Suprapubic skin (tissue), 4 donors: ENCODE data around the gene CYP21A2. TPM values are rescaled to one million over a fixed set of nuclear protein-coding genes. Genes with fewer than 3 reads are reported as not detected.
"Not testable (repeated sequence)": the region's sequence is repeated elsewhere in the genome, so short reads cannot be mapped to it uniquely, and the experiment has no call there.

Experiments used
- DNase-seq, 2 donors: peaks; one replicate each; pipeline ENCODE4 v3.0.0-alpha.2; 2019; ENCODE audit warnings: low spot score in 2 of 2
- H3K27ac ChIP-seq: fragments of 200-600 bp; sonication (generic); one replicate; pipeline ENCODE4 v1.5.1; 2019
- H3K27me3 ChIP-seq: fragments of 200-600 bp; sonication (generic); one replicate; pipeline ENCODE4 v1.5.1; 2019
- H3K36me3 ChIP-seq: fragments of 200-600 bp; sonication (generic); one replicate; pipeline ENCODE4 v1.5.1; 2019
- H3K4me1 ChIP-seq: fragments of 200-600 bp; sonication (generic); one replicate; pipeline ENCODE4 v1.5.1; 2019
- H3K4me3 ChIP-seq: fragments of 200-600 bp; sonication (generic); one replicate; pipeline ENCODE4 v1.5.1; 2019; ENCODE audit warnings: mild to moderate bottlenecking
- H3K9me3 ChIP-seq: fragments of 200-600 bp; sonication (generic); one replicate; pipeline ENCODE4 v1.5.1; 2019
- CTCF ChIP-seq, 2 donors: fragments of 200-600 bp in 1 of 2; fragments of 450-650 bp in 1 of 2; sonication (generic) in 1 of 2; IDR thresholded peaks; one replicate each; pipeline ENCODE4 v1.5.1; 2016 to 2019; ENCODE audit warnings: antibody characterized with exemption in 2 of 2, mild to moderate bottlenecking in 1 of 2, moderate library complexity in 1 of 2
- EP300 ChIP-seq: sonication (generic); formaldehyde crosslinking; IDR thresholded peaks from one replicate; pipeline ENCODE4 v1.6.1; 2017; ENCODE audit warnings: antibody characterized with exemption
- POLR2A ChIP-seq, 2 donors: fragments of 450-650 bp; IDR thresholded peaks; one replicate each; pipeline ENCODE4 v1.6.1; 2017; ENCODE audit warnings: antibody characterized with exemption in 2 of 2, mild to moderate bottlenecking in 2 of 2, moderate library complexity in 2 of 2
- POLR2AphosphoS5 ChIP-seq, 3 donors: sonication (generic); formaldehyde crosslinking; IDR thresholded peaks; one replicate each; pipeline ENCODE4 v1.6.1; 2017; ENCODE audit warnings: antibody characterized with exemption in 3 of 3
- WGBS: methylation state at CpG from one replicate; pipeline ENCODE4 v1.1.5; 2018; 5-methylcytosine and 5-hydroxymethylcytosine counted together
- total RNA-seq, 4 donors: library from RNA; depleted of rRNA; stranded (reverse); fragments of >200 nt; gene quantifications; one replicate each; pipeline ENCODE4 v1.1.0, GENCODE V29; 2016

The CYP21A2 gene
- total RNA-seq, 4 donors from 2014 or later = 0.39 to 2.3 TPM; not detected in 2

- H3K4me3 ChIP-seq = no peak overlapping the region
- WGBS = 58% methylated on average over 4 of the region's 6 CpGs
- no peak for DNase-seq
- H3K9me3 ChIP-seq = no peaks in the 10 kb centered on the region
- H3K27ac ChIP-seq = peak overlapping the region; percentile 93
- TF ChIP-seq EP300 (no peak), POLR2A (IDR thresholded peaks at IDR 0.05) (no peak), POLR2AphosphoS5 (IDR thresholded peaks at IDR 0.05) (no peak), CTCF (IDR thresholded peaks at IDR 0.05) (no peak)
- no peaks in the 10 kb centered on the region for H3K27me3 ChIP-seq
- peaks cover 2% of the 10 kb centered on the region for H3K36me3 ChIP-seq
- peaks cover 30% of the 10 kb centered on the region for H3K4me1 ChIP-seq
These were observed 9.3 kb downstream of the CYP21A2 start for GRCh38 chr6:32047539-32047854.

- Histone ChIP-seq H3K9me3 (no peaks in the 10 kb centered on the region), H3K27ac (peak overlapping the region; percentile 93), H3K4me1 (peaks cover 30% of the 10 kb centered on the region), H3K36me3 (peaks cover 6% of the 10 kb centered on the region), H3K27me3 (no peaks in the 10 kb centered on the region), H3K4me3 (no peak overlapping the region)
- 59% methylated on average over 33 of the region's 42 CpGs for WGBS
- TF ChIP-seq POLR2A (IDR thresholded peaks at IDR 0.05) (no peak), CTCF (IDR thresholded peaks at IDR 0.05) (peak; percentile 73 to 83)
- DNase-seq = peak; percentile 85 to 91
These were observed 9.9 kb downstream of the CYP21A2 start for GRCh38 chr6:32047855-32048766.

GRCh38 chr6:32049149-32049548 lies 10.9 kb downstream of the CYP21A2 start:
- not testable (repeated sequence) for H3K36me3 ChIP-seq, H3K9me3 ChIP-seq, H3K27me3 ChIP-seq, H3K4me3 ChIP-seq
- peaks cover 30% of the 10 kb centered on the region for H3K4me1 ChIP-seq
- peak overlapping the region; percentile 45 for H3K27ac ChIP-seq
- DNase-seq = peak in 1 of 2 donors; percentile 62
- 92% methylated on average over 20 of the region's 21 CpGs for WGBS

- peaks cover 30% of the 10 kb centered on the region for H3K4me1 ChIP-seq
- H3K9me3 ChIP-seq, DNase-seq, H3K4me3 ChIP-seq, H3K27me3 ChIP-seq: not testable (repeated sequence)
- WGBS = 91% methylated on average over 1 of the region's 11 CpGs
- peaks cover 14% of the 10 kb centered on the region for H3K36me3 ChIP-seq
- peak overlapping the region; percentile 45 for H3K27ac ChIP-seq
These were observed 11.5 kb downstream of the CYP21A2 start for GRCh38 chr6:32049736-32050135.

GRCh38 chr6:32050562-32050961 lies 12.3 kb downstream of the CYP21A2 start:
- H3K4me1 ChIP-seq = peaks cover 30% of the 10 kb centered on the region
- H3K9me3 ChIP-seq = no peaks in the 10 kb centered on the region
- peak in 1 of 2 donors; percentile 50 for DNase-seq
- H3K36me3 ChIP-seq = peaks cover 16% of the 10 kb centered on the region
- no peak for TF ChIP-seq EP300
- TF ChIP-seq CTCF (IDR thresholded peaks at IDR 0.05) = no peak
- no peak for TF ChIP-seq POLR2AphosphoS5 (IDR thresholded peaks at IDR 0.05)
- TF ChIP-seq POLR2A (IDR thresholded peaks at IDR 0.05) = no peak
- no peak overlapping the region for H3K4me3 ChIP-seq
- no peaks in the 10 kb centered on the region for H3K27me3 ChIP-seq
- 71% methylated on average over 5 of the region's 5 CpGs for WGBS
- peak overlapping the region; percentile 6 for H3K27ac ChIP-seq

GRCh38 chr6:32052626-32053025 lies 14.4 kb downstream of the CYP21A2 start:
- peak in 1 of 2 donors; percentile 57 for DNase-seq
- not testable (repeated sequence) for H3K4me3 ChIP-seq, H3K9me3 ChIP-seq, H3K27ac ChIP-seq, H3K27me3 ChIP-seq
- 83% methylated on average over 20 of the region's 20 CpGs for WGBS
- H3K4me1 ChIP-seq = peaks cover 12% of the 10 kb centered on the region
- H3K36me3 ChIP-seq = peaks cover 18% of the 10 kb centered on the region

GRCh38 chr6:32053314-32053713 lies 15.1 kb downstream of the CYP21A2 start:
- WGBS = 98% methylated on average over 7 of the region's 13 CpGs

GRCh38 chr6:32055756-32056155 lies 17.5 kb downstream of the CYP21A2 start:
- not testable (repeated sequence) for H3K4me1 ChIP-seq, H3K4me3 ChIP-seq, H3K9me3 ChIP-seq, H3K27ac ChIP-seq, DNase-seq, H3K27me3 ChIP-seq
- H3K36me3 ChIP-seq = peaks cover 30% of the 10 kb centered on the region
- whole genome bisulfite sequencing = 86% methylated on average over 20 of the region's 21 CpGs

More at GRCh38 chr6:32053314-32053713, 15.1 kb downstream of the CYP21A2 start:
- not testable (repeated sequence) for H3K4me1 ChIP-seq, H3K27ac ChIP-seq, H3K9me3 ChIP-seq, H3K4me3 ChIP-seq, DNase-seq, H3K27me3 ChIP-seq
- peaks cover 25% of the 10 kb centered on the region for H3K36me3 ChIP-seq
